ENCODE measurements around the gene LTBP1.
A peak's percentile ranks its signal among the peaks of the same experiment; 100 is the strongest.

LTBP1 gene

GRCh38 chr2:33267756-33268155 lies 321.0 kb downstream of the LTBP1 start:
- no peak for DNase-seq (ENCODE audit: low spot score)

GRCh38 chr2:33268246-33268831 lies 321.6 kb downstream of the LTBP1 start:
- no peak for DNase-seq (ENCODE audit: low spot score)

DNA sequence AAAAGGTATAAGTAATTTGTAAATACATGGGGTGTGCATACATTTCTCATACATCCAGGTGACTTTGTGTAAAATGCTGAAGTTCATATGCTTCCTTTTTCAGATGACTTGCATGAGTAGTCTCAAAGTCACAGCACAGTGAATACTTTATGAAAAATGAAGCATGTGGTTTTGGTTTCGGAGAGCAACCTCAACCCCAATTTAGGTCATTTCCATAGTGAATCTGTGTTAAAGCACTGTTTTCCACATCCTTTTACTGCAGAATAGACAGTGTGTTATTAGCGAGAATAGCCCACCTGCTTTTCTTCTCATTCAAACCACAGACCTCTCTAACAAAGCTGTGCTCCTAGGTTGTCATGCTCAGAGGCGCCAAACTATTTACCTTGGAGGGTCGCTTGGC lies 325.2 kb downstream of the LTBP1 start:
- peak; percentile 47 for DNase-seq (ENCODE audit: low spot score)

GRCh38 chr2:33273479-33273878 lies 326.7 kb downstream of the LTBP1 start:
- DNase-seq (ENCODE audit: low spot score): no peak

GRCh38 chr2:33274524-33274923 lies 327.8 kb downstream of the LTBP1 start:
- no peak for DNase-seq (ENCODE audit: low spot score)

- peak; percentile 80 for DNase-seq (ENCODE audit: low spot score)
Measured at GRCh38 chr2:33275689-33276444, 329.1 kb downstream of the LTBP1 start.

DNA sequence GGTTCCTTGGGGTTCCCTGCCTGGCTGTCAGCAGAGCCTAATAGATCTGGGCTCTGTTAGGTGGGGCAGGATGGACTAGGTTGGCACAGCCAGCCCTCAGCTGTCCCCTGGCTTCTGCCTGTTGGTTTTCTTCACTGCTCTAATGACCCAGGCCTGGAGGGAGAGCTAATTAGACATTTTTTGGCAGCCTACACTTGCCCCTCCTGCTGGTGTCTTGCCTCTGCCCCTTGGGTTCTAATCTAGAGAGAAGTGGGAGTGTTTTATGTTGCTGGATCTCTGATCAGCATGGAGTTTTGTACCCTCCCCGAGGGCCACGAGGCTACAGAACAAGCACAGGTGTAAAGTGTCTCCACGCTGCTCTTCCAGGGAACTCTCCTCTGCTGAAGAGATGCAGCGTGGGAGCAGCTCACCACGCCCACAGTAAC lies 330.3 kb downstream of the LTBP1 start:
- DNase-seq (ENCODE audit: low spot score): no peak

- no peak for DNase-seq (ENCODE audit: low spot score)
Measured at GRCh38 chr2:33278245-33278943, 331.6 kb downstream of the LTBP1 start.

GRCh38 chr2:33284287-33284686 lies 337.5 kb downstream of the LTBP1 start:
- DNase-seq (ENCODE audit: low spot score): no peak

GRCh38 chr2:33287507-33288005 lies 340.8 kb downstream of the LTBP1 start:
- no peak for DNase-seq (ENCODE audit: low spot score)

DNA sequence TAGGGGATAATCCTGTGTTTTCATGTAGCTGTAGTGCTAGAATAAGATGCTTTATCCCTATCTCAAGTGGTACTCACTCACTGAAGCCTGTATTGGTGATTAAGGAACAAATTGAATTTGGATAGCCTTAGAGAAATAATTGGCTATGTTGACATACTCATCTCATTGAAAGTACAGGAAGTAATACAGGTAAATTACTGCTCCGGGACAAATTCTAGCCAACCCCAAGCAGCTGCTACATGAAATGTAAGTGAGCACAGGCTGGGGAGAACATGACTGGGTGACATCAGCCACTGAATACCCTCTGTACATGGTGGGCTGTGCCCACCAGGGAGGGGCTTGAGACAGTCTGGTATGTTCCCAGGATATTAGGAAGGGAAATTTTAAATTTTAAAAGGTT lies 341.3 kb downstream of the LTBP1 start:
- no peak for DNase-seq (ENCODE audit: low spot score)

GRCh38 chr2:33289961-33290360 lies 343.2 kb downstream of the LTBP1 start:
- no peak for DNase-seq (ENCODE audit: low spot score)

GRCh38 chr2:33291278-33292013 lies 344.7 kb downstream of the LTBP1 start:
- peak; percentile 61 for DNase-seq (ENCODE audit: low spot score)

DNA sequence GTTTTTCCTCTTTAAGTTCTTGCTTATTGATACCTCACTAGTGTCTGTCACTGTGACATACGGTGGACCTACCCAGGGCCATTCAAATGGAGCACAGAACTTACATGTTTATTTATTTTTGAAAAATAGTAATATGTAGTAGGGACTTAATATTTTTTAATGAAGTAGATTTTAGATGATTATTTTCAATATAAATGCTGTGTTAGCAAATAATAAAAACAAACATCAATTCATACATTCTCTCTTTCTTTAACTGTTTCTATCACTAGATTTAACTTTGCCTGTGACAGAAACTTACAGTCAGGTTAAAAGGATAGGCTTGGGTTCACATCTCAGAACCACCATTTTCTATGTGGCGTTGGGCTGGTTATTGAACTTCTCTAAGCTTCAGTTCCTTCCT lies 345.3 kb downstream of the LTBP1 start:
- DNase-seq (ENCODE audit: low spot score): no peak

GRCh38 chr2:33292981-33293595 lies 346.3 kb downstream of the LTBP1 start:
- no peak for DNase-seq (ENCODE audit: low spot score)

DNA sequence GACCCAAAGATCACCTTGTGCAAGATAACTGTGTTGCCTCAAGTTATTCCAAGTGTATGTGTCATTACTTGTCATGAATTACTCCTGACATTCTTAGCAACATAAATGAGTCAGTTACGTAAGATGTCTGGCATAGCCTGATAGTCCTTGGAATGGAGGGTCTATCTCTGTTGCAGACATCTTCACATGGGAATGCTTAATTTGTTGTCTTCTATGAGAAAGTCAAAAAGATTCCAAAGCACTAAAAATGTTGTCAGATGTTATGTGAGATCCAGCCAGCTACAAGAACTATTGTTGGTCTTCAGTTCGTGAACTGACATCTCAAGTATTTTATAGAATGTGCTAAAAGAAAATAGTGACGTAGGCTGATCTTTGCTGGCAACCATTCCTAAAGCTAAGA lies 351.5 kb downstream of the LTBP1 start:
- DNase-seq (ENCODE audit: low spot score): peak; percentile 24

DNA sequence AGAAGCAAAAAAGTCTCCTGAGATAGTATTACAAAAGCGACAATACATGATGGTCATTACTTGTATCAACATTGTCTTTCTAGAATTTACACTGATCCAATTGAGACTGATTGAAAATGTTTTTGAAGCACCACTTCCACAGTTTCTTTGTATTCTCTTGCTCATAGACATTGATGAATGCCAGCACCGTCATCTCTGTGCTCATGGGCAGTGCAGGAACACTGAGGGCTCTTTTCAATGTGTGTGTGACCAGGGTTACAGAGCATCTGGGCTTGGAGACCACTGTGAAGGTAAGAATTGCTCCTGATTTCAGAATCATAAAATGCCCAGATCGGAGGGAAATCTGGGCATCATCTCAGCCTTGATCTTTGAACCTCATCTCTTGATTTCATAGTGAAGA lies 354.6 kb downstream of the LTBP1 start:
- no peak for DNase-seq (ENCODE audit: low spot score)

GRCh38 chr2:33302348-33302747 lies 355.6 kb downstream of the LTBP1 start:
- DNase-seq (ENCODE audit: low spot score): no peak

DNA sequence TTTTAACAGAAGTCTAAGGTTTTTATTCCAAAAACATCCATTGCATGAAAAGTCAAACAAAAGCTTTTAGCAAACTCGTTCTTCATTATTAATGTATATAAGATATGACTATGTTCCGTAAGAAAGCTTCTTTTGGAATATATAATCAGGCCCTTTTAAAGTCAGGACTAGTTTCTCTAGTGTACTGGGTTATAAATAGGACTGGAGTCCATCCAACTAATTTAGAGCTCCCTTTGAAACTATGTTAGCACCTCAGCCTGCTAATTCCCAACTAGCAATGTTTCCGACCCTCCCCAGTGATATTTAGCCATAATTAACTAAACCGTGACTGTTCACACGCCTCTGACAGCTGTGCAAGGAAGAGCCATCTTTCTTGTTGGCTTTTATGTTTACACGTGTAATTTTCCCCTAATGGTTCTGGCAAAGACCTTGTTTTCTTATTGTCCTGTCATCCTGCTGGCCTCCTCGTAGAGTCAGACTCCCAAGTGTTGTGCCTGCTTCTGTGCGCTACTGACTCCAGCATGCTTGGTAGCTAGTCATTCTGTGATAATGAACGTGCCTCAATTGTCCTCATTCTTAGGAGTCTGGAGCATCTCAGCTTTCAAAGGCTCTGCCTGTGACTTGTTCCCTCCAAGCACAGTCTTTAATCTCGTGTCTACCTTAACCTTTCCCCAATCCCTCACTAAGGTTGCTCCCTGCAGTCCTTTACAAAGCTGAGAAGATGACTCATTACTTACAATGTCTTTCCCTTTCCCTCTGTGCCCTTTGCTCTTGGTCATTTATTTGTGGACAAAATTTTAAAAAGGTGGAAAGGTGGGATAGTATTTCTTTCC lies 357.5 kb downstream of the LTBP1 start:
- no peak for DNase-seq (ENCODE audit: low spot score)

GRCh38 chr2:33307659-33308270 lies 361.0 kb downstream of the LTBP1 start:
- no peak for DNase-seq (ENCODE audit: low spot score)

DNA sequence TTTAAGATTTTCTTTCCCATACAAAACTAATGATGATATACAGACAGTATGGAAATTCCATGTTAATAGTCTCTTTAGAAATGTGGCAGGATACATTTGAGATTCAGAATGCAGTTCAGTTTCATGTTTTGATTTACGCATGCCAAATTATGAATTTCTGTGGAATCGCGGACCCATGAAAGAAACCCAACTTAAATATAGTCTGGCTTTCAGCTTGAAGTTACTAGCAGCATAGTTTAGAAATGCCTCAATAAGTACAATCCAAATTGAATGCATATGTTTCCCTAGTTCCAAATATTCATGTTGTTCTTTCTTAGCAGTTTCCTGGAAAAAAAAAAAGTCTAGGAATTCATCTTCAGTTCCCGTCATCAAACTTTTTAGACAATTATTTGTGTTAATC lies 365.6 kb downstream of the LTBP1 start:
- no peak for DNase-seq (ENCODE audit: low spot score)

Data from hepatic stellate cell (primary cell).